ENCODE results near the gene FLT1.

The FLT1 gene

DNA sequence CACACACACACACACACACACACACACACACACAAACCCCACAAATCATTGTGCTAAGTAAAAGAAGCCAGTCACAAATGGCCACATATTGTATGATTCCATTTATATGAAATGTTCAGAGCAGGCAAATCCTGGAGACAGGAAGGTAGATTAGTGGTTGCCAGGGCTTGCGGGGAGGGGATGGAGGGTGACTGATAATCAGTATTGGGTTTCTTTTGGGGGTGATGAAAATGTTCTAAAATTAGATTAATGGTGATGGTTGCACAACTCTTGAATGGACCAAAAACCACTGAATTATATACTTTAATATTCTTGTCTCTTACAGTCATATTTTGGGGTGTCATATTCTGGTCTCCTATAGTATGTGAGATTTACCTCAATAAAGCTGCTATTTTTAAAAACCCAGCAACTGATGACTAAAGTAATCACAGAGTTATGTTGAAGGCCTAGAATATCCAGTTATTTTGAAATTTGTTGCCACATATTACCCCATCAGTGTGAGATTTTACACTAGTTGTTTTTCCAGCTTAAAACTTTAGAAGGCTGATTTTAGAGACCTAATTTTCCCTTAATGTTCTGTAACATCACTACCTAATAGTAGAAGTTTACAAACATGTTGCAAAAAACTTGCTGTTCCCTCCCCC lies 20.3 kb downstream of the FLT1 start:
- peaks cover 22% of the 10 kb centered on the region for H3K27me3 ChIP-seq (ENCODE audit: insufficient read depth, poor library complexity, severe bottlenecking)
- H3K27ac ChIP-seq (replicated peaks), result no peak overlapping the region
- TF ChIP-seq GABPA (IDR thresholded peaks at IDR 0.05; ENCODE audit: low read depth) (no peak), POLR2AphosphoS5 (IDR thresholded peaks at IDR 0.05; ENCODE audit: low read depth) (no peak), SPI1 (IDR thresholded peaks at IDR 0.05; ENCODE audit: borderline replicate concordance, low read depth) (no peak)
- TF ChIP-seq, protein P1, sequence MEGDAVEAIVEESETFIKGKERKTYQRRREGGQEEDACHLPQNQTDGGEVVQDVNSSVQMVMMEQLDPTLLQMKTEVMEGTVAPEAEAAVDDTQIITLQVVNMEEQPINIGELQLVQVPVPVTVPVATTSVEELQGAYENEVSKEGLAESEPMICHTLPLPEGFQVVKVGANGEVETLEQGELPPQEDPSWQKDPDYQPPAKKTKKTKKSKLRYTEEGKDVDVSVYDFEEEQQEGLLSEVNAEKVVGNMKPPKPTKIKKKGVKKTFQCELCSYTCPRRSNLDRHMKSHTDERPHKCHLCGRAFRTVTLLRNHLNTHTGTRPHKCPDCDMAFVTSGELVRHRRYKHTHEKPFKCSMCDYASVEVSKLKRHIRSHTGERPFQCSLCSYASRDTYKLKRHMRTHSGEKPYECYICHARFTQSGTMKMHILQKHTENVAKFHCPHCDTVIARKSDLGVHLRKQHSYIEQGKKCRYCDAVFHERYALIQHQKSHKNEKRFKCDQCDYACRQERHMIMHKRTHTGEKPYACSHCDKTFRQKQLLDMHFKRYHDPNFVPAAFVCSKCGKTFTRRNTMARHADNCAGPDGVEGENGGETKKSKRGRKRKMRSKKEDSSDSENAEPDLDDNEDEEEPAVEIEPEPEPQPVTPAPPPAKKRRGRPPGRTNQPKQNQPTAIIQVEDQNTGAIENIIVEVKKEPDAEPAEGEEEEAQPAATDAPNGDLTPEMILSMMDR (IDR thresholded peaks at IDR 0.05; ENCODE audit: insufficient read depth, low read length), result no peak
- TF ChIP-seq, protein P2, sequence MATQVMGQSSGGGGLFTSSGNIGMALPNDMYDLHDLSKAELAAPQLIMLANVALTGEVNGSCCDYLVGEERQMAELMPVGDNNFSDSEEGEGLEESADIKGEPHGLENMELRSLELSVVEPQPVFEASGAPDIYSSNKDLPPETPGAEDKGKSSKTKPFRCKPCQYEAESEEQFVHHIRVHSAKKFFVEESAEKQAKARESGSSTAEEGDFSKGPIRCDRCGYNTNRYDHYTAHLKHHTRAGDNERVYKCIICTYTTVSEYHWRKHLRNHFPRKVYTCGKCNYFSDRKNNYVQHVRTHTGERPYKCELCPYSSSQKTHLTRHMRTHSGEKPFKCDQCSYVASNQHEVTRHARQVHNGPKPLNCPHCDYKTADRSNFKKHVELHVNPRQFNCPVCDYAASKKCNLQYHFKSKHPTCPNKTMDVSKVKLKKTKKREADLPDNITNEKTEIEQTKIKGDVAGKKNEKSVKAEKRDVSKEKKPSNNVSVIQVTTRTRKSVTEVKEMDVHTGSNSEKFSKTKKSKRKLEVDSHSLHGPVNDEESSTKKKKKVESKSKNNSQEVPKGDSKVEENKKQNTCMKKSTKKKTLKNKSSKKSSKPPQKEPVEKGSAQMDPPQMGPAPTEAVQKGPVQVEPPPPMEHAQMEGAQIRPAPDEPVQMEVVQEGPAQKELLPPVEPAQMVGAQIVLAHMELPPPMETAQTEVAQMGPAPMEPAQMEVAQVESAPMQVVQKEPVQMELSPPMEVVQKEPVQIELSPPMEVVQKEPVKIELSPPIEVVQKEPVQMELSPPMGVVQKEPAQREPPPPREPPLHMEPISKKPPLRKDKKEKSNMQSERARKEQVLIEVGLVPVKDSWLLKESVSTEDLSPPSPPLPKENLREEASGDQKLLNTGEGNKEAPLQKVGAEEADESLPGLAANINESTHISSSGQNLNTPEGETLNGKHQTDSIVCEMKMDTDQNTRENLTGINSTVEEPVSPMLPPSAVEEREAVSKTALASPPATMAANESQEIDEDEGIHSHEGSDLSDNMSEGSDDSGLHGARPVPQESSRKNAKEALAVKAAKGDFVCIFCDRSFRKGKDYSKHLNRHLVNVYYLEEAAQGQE (IDR thresholded peaks at IDR 0.05; ENCODE audit: insufficient replicate concordance, low read depth), result no peak
- no peak overlapping the region for H3K4me3 ChIP-seq (replicated peaks; ENCODE audit: insufficient read depth, low read length)
- DNase-seq (ENCODE audit: low read depth in 1 of 2, low spot score in 1 of 2), result no peak

DNA sequence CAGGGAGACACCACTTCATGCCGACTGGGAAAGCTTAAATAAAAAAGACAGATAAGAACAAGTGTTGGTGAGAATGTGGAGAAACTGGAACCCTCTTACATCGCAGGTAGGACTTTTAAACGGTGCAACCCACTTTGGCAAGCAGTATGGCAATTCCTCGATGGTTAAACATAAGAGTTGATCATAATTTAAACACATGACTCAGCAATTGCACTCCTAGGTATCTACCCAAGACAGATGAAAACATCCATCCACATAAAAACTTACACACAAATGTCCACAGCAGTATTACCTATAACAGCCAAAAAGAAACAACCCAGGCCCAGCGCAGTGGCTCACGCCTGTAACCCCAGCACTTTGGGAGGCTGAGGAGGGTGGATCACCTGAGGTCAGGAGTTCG lies 21.9 kb downstream of the FLT1 start:
- Histone ChIP-seq H3K4me3 (replicated peaks; ENCODE audit: insufficient read depth, low read length) (no peak overlapping the region), H3K27ac (replicated peaks) (no peak overlapping the region), H3K27me3 (ENCODE audit: insufficient read depth, poor library complexity, severe bottlenecking) (peaks cover 17% of the 10 kb centered on the region)
- DNase-seq (ENCODE audit: low read depth in 1 of 2, low spot score in 1 of 2), result no peak
- TF ChIP-seq SPI1 (IDR thresholded peaks at IDR 0.05; ENCODE audit: borderline replicate concordance, low read depth) (no peak), GABPA (IDR thresholded peaks at IDR 0.05; ENCODE audit: low read depth) (no peak), POLR2AphosphoS5 (IDR thresholded peaks at IDR 0.05; ENCODE audit: low read depth) (no peak)
- TF ChIP-seq, protein P2 (IDR thresholded peaks at IDR 0.05; ENCODE audit: insufficient replicate concordance, low read depth), result no peak
- TF ChIP-seq, protein P1 (IDR thresholded peaks at IDR 0.05; ENCODE audit: insufficient read depth, low read length), result no peak

DNA sequence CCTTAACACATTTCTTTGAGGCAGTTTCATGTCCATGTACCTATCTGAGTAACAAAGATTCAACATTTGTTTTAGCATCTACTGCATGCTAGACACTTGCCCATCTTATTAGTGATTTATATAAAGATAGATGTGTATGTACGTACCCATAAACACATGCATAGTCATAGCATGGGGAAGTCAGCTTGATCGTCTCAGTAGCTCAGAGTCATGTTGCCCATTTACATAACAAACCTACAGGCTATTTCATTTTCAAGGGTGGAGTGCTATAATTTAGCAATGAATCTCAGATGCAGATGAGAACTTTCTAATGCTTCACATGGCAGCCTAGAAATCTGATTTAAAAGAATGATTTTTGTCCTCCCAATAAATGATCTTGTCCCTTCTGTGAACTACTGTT lies 23.5 kb downstream of the FLT1 start:
- no peak for DNase-seq (ENCODE audit: low read depth in 1 of 2, low spot score in 1 of 2)
- no peak overlapping the region for H3K4me3 ChIP-seq (replicated peaks; ENCODE audit: insufficient read depth, low read length)
- no peak overlapping the region for H3K27ac ChIP-seq (replicated peaks)
- H3K27me3 ChIP-seq (ENCODE audit: insufficient read depth, poor library complexity, severe bottlenecking), result peaks cover 8% of the 10 kb centered on the region
- TF ChIP-seq GABPA (IDR thresholded peaks at IDR 0.05; ENCODE audit: low read depth) (no peak), POLR2AphosphoS5 (IDR thresholded peaks at IDR 0.05; ENCODE audit: low read depth) (no peak), SPI1 (IDR thresholded peaks at IDR 0.05; ENCODE audit: borderline replicate concordance, low read depth) (no peak)
- TF ChIP-seq, protein P2 (IDR thresholded peaks at IDR 0.05; ENCODE audit: insufficient replicate concordance, low read depth), result no peak
- TF ChIP-seq, protein P1 (IDR thresholded peaks at IDR 0.05; ENCODE audit: insufficient read depth, low read length), result no peak

All from HL-60 (cell line).